Measurements from ENCODE around the gene MAST4. TPM values are rescaled to one million over a fixed set of nuclear protein-coding genes. Genes with fewer than 3 reads are reported as not detected.
"Not testable (repeated sequence)": the region's sequence is repeated elsewhere in the genome, so short reads cannot be mapped to it uniquely, and the experiment has no call there.

MAST4 gene
- polyA plus RNA-seq, 1 donor (not counting 4 experiments of a cell fraction or from before 2014, with no cell fraction given), result 19.8 TPM

- DNase-seq (ENCODE audit: low read depth, low spot score) (no peak), FAIRE-seq (no peak)
- no peaks in the 10 kb centered on the region for H3K9me3 ChIP-seq (ENCODE audit: control insufficient read depth, low read depth, low read length)
- H3K79me2 ChIP-seq (ENCODE audit: control insufficient read depth, insufficient read depth, low read length), result no peaks in the 10 kb centered on the region
- dilution Hi-C loops (cut with MboI; ENCODE audit: extremely low pct_ligation_motif_present, low sequenced_read_pairs), result no loop called here
- no peak overlapping the region for H3K9ac ChIP-seq (ENCODE audit: control insufficient read depth, extremely low read depth, insufficient read depth, low read length)
- H3K4me1 ChIP-seq (ENCODE audit: control insufficient read depth, extremely low read depth, insufficient read depth, low read length), result no peaks in the 10 kb centered on the region
- no peak overlapping the region for H3K4me2 ChIP-seq (ENCODE audit: control insufficient read depth, extremely low read depth, insufficient read depth, low read depth, low read length)
- H3K27me3 ChIP-seq (ENCODE audit: control insufficient read depth, extremely low read depth, insufficient read depth, low read length), result no peaks in the 10 kb centered on the region
- no peaks in the 10 kb centered on the region for H3K9me1 ChIP-seq (ENCODE audit: control insufficient read depth, extremely low read depth, insufficient read depth, low read length)
- peak overlapping the region; percentile 51 for H2AFZ ChIP-seq (ENCODE audit: control insufficient read depth, low read length)
- no peaks in the 10 kb centered on the region for H3K36me3 ChIP-seq (ENCODE audit: control insufficient read depth in 2 of 2, extremely low read depth in 1 of 2, insufficient read depth in 2 of 2, low read length in 2 of 2)
- TF ChIP-seq CTCF (optimal IDR thresholded peaks at IDR 0.05 in 1 of 3, IDR thresholded peaks at IDR 0.05 in 1 of 3, conservative IDR thresholded peaks at IDR 0.05 in 1 of 3; ENCODE audit: extremely low read depth in 1 of 3, insufficient read depth in 2 of 3, low read length in 3 of 3), result no peak
- TF ChIP-seq EZH2 (IDR thresholded peaks at IDR 0.05; ENCODE audit: low read length), result no peak
- H4K20me1 ChIP-seq (ENCODE audit: control insufficient read depth, extremely low read depth, insufficient read depth, low read length), result no peaks in the 10 kb centered on the region
- no peak overlapping the region for H3K27ac ChIP-seq (ENCODE audit: control insufficient read depth, insufficient read depth, low read length)
- H3K4me3 ChIP-seq (ENCODE audit: control insufficient read depth in 2 of 3, extremely low read depth in 1 of 3, insufficient read depth in 2 of 3, low read depth in 1 of 3, low read length in 3 of 3), result no peak overlapping the region
Observed at GRCh38 chr5:66821688-66822429, 225.7 kb downstream of the MAST4 start.

DNA sequence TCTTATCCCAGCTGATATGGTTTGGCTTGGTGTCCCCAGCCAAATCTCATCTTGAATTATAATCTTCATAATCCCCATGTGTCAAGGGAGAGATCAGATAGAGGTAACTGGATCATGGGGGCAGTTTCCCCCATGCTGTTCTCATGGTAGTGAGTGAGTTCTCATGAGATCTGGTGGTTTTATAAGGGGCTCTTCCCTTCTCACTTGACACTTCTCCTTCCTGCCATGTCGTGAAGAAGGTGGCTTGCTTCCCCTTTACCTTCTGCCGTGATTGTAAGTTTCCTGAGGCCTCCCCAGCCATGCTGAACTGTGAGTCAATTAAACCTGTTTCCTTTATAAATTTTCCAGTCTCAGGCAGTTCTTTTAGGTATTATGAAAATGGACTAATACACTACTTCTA lies 226.7 kb downstream of the MAST4 start:
- DNase-seq (ENCODE audit: low read depth, low spot score); H3K4me1 ChIP-seq (ENCODE audit: control insufficient read depth, extremely low read depth, insufficient read depth, low read length); H3K9me1 ChIP-seq (ENCODE audit: control insufficient read depth, extremely low read depth, insufficient read depth, low read length); H3K36me3 ChIP-seq (ENCODE audit: control insufficient read depth in 2 of 2, extremely low read depth in 1 of 2, insufficient read depth in 2 of 2, low read length in 2 of 2); dilution Hi-C loops (cut with MboI; ENCODE audit: extremely low pct_ligation_motif_present, low sequenced_read_pairs); H3K79me2 ChIP-seq (ENCODE audit: control insufficient read depth, insufficient read depth, low read length); H3K27ac ChIP-seq (ENCODE audit: control insufficient read depth, insufficient read depth, low read length); H3K9ac ChIP-seq (ENCODE audit: control insufficient read depth, extremely low read depth, insufficient read depth, low read length); H3K27me3 ChIP-seq (ENCODE audit: control insufficient read depth, extremely low read depth, insufficient read depth, low read length); H2AFZ ChIP-seq (ENCODE audit: control insufficient read depth, low read length); H3K4me2 ChIP-seq (ENCODE audit: control insufficient read depth, extremely low read depth, insufficient read depth, low read depth, low read length); H3K4me3 ChIP-seq (ENCODE audit: control insufficient read depth in 2 of 3, extremely low read depth in 1 of 3, insufficient read depth in 2 of 3, low read depth in 1 of 3, low read length in 3 of 3); FAIRE-seq; H3K9me3 ChIP-seq (ENCODE audit: control insufficient read depth, low read depth, low read length); H4K20me1 ChIP-seq (ENCODE audit: control insufficient read depth, extremely low read depth, insufficient read depth, low read length): not testable (repeated sequence)

DNA sequence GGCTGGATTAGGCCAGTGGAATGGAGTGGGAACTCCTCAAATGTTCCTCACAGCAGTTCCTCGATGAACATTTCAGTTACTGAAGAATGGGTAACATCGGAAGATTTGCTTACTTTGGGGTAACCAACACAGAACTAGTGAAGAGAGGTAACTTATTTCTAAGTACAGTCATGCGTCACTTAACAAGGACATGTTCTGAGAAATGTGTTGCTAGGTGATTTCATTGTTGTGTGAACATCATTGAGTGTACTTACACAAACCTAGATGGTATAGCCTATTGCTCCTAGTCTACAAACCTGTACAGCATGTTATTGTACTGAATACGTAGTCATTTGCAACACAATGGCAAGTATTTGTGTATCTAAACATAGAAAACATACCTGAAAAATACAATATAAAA lies 228.3 kb downstream of the MAST4 start:
- TF ChIP-seq EZH2 (IDR thresholded peaks at IDR 0.05; ENCODE audit: low read length) (no peak), CTCF (optimal IDR thresholded peaks at IDR 0.05 in 1 of 3, IDR thresholded peaks at IDR 0.05 in 1 of 3, conservative IDR thresholded peaks at IDR 0.05 in 1 of 3; ENCODE audit: extremely low read depth in 1 of 3, insufficient read depth in 2 of 3, low read length in 3 of 3) (no peak)

More for the DNA sequence above, 228.3 kb downstream of the MAST4 start:
- Histone ChIP-seq H3K79me2 (ENCODE audit: control insufficient read depth, insufficient read depth, low read length) (no peaks in the 10 kb centered on the region), H3K4me3 (ENCODE audit: control insufficient read depth in 2 of 3, extremely low read depth in 1 of 3, insufficient read depth in 2 of 3, low read depth in 1 of 3, low read length in 3 of 3) (no peak overlapping the region), H3K9me1 (ENCODE audit: control insufficient read depth, extremely low read depth, insufficient read depth, low read length) (no peaks in the 10 kb centered on the region), H3K36me3 (ENCODE audit: control insufficient read depth in 2 of 2, extremely low read depth in 1 of 2, insufficient read depth in 2 of 2, low read length in 2 of 2) (no peaks in the 10 kb centered on the region), H2AFZ (ENCODE audit: control insufficient read depth, low read length) (no peak overlapping the region), H3K9me3 (ENCODE audit: control insufficient read depth, low read depth, low read length) (no peaks in the 10 kb centered on the region), H3K4me2 (ENCODE audit: control insufficient read depth, extremely low read depth, insufficient read depth, low read depth, low read length) (no peak overlapping the region), H3K27ac (ENCODE audit: control insufficient read depth, insufficient read depth, low read length) (no peak overlapping the region), H3K9ac (ENCODE audit: control insufficient read depth, extremely low read depth, insufficient read depth, low read length) (no peak overlapping the region), H4K20me1 (ENCODE audit: control insufficient read depth, extremely low read depth, insufficient read depth, low read length) (no peaks in the 10 kb centered on the region), H3K4me1 (ENCODE audit: control insufficient read depth, extremely low read depth, insufficient read depth, low read length) (peaks cover 8% of the 10 kb centered on the region), H3K27me3 (ENCODE audit: control insufficient read depth, extremely low read depth, insufficient read depth, low read length) (no peaks in the 10 kb centered on the region)
- FAIRE-seq, result no peak
- no peak for DNase-seq (ENCODE audit: low read depth, low spot score)
- dilution Hi-C loops (cut with MboI; ENCODE audit: extremely low pct_ligation_motif_present, low sequenced_read_pairs), result no loop called here

Measured in keratinocyte (primary cell).